ENCODE data around the gene TCF12.
"Not testable (repeated sequence)": the region's sequence is repeated elsewhere in the genome, so short reads cannot be mapped to it uniquely, and the experiment has no call there.

The TCF12 gene

GRCh38 chr15:57092252-57092651, 173.8 kb downstream of the TCF12 start:
- DNase-seq (ENCODE audit: low read depth in 2 of 2) = no peak

- DNase-seq (ENCODE audit: low read depth in 2 of 2) = no peak
Observed at GRCh38 chr15:57094321-57095257, 176.1 kb downstream of the TCF12 start.

GRCh38 chr15:57095896-57096295, 177.5 kb downstream of the TCF12 start:
- no peak for DNase-seq (ENCODE audit: low read depth in 2 of 2)

DNA sequence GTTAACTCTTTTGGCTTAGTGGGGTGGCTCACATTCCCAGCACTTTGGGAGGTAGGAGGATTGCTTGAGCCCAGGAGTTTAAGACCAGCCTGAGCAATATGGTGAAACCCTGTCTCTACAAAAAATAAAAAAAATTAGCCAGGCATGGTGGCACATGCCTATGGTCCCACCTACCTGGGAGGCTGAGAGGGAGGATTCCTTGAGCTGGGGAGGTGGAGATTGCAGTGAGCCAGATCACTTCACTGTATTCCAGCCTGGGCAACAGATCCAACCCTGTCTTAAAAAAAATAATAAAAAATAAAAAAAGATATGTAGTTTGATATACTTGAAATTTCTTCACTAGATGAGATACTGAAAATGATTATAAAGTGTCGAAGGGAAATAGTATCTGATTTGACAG, 178.8 kb downstream of the TCF12 start:
- DNase-seq (ENCODE audit: low read depth in 2 of 2) = no peak

GRCh38 chr15:57097919-57098543, 179.6 kb downstream of the TCF12 start:
- not testable (repeated sequence) for DNase-seq (ENCODE audit: low read depth in 2 of 2)

DNA sequence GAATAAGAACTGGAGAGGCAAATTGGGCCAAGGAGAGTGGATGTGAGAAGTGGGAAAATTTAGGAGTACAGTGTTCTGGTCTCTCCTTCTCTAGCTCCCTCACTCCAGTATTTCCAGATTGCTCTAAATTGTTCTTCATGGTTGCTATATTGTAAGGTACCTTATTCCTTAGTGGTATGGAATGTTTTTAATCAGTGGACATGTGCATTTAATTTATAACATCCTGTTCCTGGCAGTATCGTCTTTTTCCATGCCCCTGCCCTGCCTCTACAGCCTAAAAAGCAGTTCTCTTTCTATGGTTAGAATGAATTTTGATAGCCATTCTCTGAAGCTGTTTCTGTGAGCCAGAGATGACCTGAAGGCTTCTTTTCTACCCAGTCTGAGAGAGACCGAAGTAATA, 180.5 kb downstream of the TCF12 start:
- DNase-seq (ENCODE audit: low read depth in 2 of 2) = no peak

GRCh38 chr15:57100136-57100539, 181.7 kb downstream of the TCF12 start:
- DNase-seq (ENCODE audit: low read depth in 2 of 2) = no peak

- DNase-seq (ENCODE audit: low read depth in 2 of 2) = no peak
Observed at GRCh38 chr15:57102858-57103257, 184.4 kb downstream of the TCF12 start.

GRCh38 chr15:57108296-57108695, 189.9 kb downstream of the TCF12 start:
- DNase-seq (ENCODE audit: low read depth in 2 of 2) = no peak

GRCh38 chr15:57109005-57109404, 190.6 kb downstream of the TCF12 start:
- no peak for DNase-seq (ENCODE audit: low read depth in 2 of 2)

DNA sequence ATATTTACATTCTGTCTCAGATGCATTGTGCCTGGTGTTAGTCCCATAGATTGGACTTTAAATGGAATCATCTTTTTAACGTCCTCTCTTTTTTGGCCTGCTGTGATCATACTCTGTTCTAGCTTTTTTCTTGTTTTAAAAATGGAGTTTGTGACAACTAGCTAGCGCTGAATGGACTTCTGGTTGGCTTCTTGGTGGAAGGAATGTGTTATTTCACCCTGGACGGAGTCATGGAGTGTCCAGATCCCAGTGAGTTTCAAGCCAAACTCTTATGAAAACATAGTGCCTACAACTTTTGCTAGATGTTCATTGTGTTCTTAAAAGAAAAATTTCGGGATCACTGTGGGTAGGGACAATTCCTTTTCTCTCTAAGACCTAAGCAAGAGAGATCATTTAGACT, 192.6 kb downstream of the TCF12 start:
- DNase-seq (ENCODE audit: low read depth in 2 of 2) = no peak

DNA sequence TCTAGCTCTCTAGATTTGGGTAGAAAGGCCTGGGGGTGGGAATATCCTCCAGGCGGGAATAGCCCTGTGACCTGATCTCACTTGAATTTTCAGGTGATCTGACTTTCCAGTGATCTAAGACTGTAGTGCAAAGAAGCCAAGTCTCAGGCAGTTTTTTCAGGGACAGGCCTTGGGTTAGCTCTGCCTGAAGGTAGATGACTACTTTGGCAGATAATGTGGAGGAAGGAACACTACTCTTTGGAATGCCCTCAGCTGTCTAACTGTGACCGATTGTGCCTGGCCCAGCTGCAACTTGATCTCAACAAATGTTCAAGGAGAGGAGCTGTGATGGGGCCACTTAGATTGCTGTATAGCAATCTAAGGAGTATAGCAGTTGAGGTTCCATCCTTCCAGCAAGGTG, 193.7 kb downstream of the TCF12 start:
- DNase-seq (ENCODE audit: low read depth in 2 of 2) = no peak

GRCh38 chr15:57114070-57114469, 195.6 kb downstream of the TCF12 start:
- DNase-seq (ENCODE audit: low read depth in 2 of 2) = no peak

GRCh38 chr15:57118013-57118799, 199.8 kb downstream of the TCF12 start:
- DNase-seq (ENCODE audit: low read depth in 2 of 2) = no peak

DNA sequence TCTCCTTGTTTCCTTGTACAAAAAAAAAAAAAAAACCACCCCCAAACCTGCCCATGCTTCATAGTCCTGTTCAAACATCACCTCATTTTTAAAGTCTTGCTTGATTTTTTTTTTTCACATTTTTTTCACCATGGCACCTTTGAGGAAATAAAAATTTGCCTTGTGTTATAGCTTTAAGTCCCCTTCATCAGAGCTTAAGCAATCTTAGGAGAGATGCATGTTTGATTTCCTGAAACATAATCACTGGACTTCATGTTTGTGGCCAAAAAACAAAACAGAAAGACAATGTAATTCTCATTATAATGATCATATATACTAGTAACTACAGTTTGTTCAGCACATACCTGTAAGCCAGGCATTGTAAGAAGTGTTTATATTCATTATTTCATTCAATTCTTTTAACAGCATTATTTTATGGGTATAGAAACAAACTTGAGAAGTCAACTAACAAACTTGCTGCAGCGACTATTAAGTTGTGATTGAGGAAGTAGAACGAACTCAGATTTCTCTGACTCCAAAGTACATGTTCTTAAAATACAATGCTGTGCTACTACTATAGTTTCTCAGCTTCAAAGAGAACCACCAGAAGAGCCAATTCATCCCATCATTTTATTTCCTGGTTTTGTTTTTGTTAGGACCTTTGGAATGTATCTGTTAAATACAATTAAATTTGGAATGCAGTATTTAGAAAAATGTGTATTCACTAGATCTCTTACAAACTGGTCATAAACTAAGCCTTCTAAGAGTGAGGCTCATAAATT, 203.8 kb downstream of the TCF12 start:
- DNase-seq (ENCODE audit: low read depth in 2 of 2) = no peak

- no peak for DNase-seq (ENCODE audit: low read depth in 2 of 2)
Observed at GRCh38 chr15:57124036-57124435, 205.6 kb downstream of the TCF12 start.

DNA sequence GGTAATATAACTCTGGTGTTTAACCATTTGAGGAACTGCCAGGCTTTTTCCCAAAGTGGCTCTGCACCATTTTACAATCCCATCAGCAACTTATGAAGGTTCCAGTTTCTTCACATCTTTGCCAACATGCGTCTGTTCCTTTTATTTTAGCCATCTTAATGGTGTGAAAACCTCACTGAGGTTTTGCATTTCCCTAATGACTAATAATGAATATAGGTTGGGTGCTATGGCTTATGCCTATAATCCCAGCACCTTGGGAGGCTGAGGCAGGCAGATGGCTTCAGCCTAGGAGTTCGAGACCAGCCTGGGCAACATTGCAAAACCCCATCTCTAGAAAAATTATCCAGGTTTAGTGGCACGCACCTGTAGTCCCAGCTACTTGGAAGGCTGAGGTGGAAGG, 210.6 kb downstream of the TCF12 start:
- no peak for DNase-seq (ENCODE audit: low read depth in 2 of 2)

DNA sequence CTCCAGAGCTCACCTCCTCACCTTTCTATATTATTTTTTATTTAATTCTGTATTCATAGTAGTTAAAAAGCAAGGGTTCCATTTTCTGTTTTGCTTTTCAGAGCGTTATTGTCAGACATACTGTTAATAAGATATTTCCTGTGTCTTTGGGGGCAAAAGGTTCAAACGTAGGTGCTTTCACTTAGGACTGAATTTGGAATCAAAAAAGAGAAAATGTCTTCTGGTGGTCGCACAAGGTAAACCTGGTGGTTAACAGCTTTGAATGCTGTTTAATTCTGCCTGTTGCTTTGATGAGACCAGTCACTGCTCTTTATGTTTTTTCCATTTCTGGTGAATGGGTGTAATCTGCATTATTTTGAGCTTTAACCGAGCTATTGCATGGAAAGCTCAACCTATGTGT, 212.5 kb downstream of the TCF12 start:
- DNase-seq (ENCODE audit: low read depth in 2 of 2) = no peak

DNA sequence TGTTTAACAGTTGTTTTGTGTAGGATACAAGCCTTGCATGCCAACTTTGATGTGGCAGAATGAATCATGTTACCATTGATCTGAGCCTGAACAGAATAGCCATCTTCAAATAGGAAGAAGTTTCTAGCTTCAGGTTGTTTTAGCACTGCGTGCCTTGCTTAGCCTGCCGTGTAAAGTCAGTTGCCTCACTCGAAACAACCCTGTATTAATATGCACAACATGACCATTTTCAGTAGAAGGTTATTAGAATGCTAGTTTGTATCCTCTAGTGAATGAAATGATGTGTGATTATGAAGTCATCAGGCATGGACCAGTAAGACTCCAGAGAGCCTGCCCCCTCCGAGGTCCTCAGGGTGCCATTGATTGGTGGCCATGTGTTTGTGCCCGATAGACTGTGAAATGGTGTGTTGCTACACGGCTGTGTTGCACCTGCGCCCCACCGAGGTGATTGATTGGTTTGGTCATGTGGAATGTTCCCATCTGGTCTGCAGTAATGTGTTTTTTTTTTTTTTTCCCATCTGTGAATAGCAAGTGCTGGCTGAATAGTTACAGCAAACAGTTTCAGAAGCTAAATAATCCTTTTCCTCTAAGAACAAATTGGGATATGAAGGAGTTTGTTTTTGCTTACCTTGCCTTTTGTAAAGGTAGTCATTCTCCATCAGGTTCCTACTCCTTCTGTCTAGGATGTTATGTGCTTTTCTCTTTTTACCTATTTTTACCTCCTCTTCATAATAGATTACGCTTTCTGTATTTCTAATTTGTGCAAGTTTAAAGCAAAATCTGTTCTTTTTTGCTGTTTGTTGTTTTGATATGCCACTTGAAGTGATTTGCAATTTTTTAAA, 214.9 kb downstream of the TCF12 start:
- DNase-seq (ENCODE audit: low read depth in 2 of 2) = no peak

GRCh38 chr15:57134071-57134605, 215.7 kb downstream of the TCF12 start:
- DNase-seq (ENCODE audit: low read depth in 2 of 2) = no peak
